Measurements from ENCODE around the gene SLC4A1AP.
A peak's percentile ranks its signal among the peaks of the same experiment; 100 is the strongest.
"Not testable (repeated sequence)": the region's sequence is repeated elsewhere in the genome, so short reads cannot be mapped to it uniquely, and the experiment has no call there.

SLC4A1AP gene

GRCh38 chr2:27647289-27647688, 16.4 kb upstream of the SLC4A1AP start:
- H3K4me3 ChIP-seq (ENCODE audit: low read depth, low read length), result no peak overlapping the region
- no peak for DNase-seq (ENCODE audit: low read depth)

GRCh38 chr2:27647737-27648136, 16.0 kb upstream of the SLC4A1AP start:
- DNase-seq (ENCODE audit: low read depth), result no peak
- no peak overlapping the region for H3K4me3 ChIP-seq (ENCODE audit: low read depth, low read length)

GRCh38 chr2:27651056-27651455, 12.6 kb upstream of the SLC4A1AP start:
- no peak for DNase-seq (ENCODE audit: low read depth)
- H3K4me3 ChIP-seq (ENCODE audit: low read depth, low read length), result no peak overlapping the region

- DNase-seq (ENCODE audit: low read depth), result no peak
- H3K4me3 ChIP-seq (ENCODE audit: low read depth, low read length), result no peak overlapping the region
Observed at GRCh38 chr2:27652341-27652740, 11.3 kb upstream of the SLC4A1AP start.

GRCh38 chr2:27652790-27653189, 10.9 kb upstream of the SLC4A1AP start:
- H3K4me3 ChIP-seq (ENCODE audit: low read depth, low read length), result no peak overlapping the region
- DNase-seq (ENCODE audit: low read depth), result no peak

DNA sequence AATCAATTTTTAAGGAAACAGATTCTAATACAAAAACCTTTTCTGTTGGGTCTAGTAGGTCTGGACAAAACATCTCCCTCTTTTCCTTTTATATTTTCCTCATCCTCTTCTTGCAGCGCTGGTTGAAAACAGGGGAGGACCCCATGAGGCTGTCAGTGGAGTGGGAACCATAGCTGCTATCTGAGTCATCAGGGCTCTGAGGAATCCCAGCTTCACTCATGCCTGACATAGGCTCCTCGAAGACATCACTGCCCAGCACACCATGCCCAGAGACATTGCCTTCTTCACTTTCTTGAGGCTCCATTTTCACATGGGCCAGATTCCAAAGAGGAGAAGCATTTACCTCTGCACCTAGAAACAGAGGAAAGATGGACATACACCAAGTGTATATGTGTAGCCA, 10.3 kb upstream of the SLC4A1AP start:
- H3K4me3 ChIP-seq (ENCODE audit: low read depth, low read length), result no peak overlapping the region
- no peak for DNase-seq (ENCODE audit: low read depth)

DNA sequence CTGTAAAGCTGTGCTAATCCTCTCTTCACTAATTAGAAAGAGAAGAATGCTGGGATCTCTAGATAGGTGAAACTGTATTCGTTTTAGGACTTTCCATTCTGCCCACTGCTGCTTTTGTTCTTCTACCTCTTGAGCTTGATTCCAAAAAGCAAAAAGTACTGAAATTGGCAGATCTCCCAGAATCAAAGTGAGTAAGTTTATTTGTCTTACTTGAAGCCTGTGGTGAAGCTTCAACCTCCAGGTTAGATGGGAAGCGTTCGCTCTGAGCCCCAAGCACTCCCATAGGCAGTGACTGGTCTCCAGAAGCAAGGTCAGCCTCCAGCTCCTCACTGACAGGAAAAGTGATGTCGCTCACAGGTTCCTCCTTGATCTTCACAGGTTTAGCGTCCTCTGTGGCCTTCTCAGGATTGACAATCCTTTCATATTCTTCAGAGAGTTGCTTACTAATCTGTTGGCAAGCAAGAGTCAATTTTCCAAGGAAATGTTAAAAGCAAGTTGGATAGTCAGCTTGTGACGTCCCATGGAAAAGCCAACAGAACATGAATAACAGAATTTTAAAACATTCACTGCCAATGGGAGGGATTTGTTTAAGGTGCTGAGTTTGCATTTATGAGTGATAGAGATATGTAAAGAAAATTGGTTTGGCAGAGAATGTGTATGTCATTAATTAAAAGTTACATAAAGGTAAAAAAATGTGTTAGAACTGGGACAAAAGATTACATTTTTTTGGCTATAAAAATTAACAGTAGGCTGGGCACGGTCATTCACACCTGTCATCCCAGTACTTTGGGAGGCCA, 8.3 kb upstream of the SLC4A1AP start:
- peak; percentile 56 for DNase-seq (ENCODE audit: low read depth)
- no peak overlapping the region for H3K4me3 ChIP-seq (ENCODE audit: low read depth, low read length)

DNA sequence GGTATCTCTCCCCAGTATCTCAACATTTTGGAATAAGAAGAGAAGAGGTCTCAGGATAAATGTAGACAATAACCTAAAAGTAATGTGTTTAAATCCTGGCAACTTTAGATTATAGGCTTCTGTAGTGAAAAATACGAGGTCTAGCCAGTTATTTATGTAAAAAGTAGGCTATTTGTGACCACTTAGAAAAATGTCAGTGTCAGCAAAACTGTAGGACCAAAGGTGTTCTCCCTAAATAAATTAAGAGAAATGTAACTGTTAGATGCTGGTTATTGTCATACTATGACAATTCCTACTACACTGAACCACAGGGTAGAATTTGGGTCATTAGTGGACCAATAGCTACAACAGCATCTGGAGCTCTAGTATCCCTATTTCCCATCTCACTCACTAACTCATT, 2.3 kb upstream of the SLC4A1AP start:
- DNase-seq (ENCODE audit: low read depth), result no peak
- H3K4me3 ChIP-seq (ENCODE audit: low read depth, low read length), result no peak overlapping the region

- no peak for DNase-seq (ENCODE audit: low read depth)
- peak overlapping the region; percentile 72 for H3K4me3 ChIP-seq (ENCODE audit: low read depth, low read length)
Observed at GRCh38 chr2:27664154-27664574, 475 bp downstream of the SLC4A1AP start.

- H3K4me3 ChIP-seq (ENCODE audit: low read depth, low read length), result peak overlapping the region; percentile 72
- no peak for DNase-seq (ENCODE audit: low read depth)
Observed at GRCh38 chr2:27664622-27665363, 1.1 kb downstream of the SLC4A1AP start.

GRCh38 chr2:27667446-27667845, 3.8 kb downstream of the SLC4A1AP start:
- DNase-seq (ENCODE audit: low read depth), result no peak
- H3K4me3 ChIP-seq (ENCODE audit: low read depth, low read length), result no peak overlapping the region

- no peak for DNase-seq (ENCODE audit: low read depth)
- no peak overlapping the region for H3K4me3 ChIP-seq (ENCODE audit: low read depth, low read length)
Observed at GRCh38 chr2:27671235-27671634, 7.5 kb downstream of the SLC4A1AP start.

DNA sequence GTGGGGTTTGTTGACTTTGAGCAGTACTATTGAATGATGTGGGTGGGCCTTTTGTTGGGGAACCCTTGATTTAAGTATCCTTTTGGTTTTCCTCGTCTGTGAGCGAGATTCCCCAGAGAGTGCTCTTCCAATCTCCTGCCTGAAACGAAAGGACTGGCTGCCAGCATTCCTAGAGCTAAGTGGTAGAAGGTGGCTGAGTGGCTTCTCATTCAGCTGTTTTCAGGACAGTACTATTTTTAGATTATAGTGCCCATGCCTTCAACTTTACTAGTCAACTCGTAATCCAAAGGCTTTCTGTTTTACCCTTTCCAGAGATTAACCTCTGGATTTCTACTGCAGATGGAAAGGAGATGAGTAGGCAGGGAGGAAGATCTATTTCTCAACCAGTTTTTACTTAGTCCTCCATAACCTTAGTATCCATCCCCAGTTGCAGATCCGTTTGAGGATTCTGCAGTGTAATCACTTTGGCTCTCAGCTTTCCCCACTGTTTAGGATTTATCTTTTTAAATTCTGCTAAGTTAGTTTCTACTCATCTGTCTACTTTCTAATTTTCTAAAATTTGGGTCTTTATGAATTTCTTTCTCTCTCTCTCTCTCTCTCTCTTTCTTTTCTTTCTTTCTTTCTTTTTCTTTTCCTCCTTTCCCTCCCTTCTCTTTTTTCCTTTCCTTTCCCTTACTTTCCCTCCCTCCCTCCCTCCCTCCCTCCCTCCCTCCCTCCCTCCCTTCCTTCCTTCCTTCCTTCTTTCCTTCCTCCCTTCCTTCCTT, 9.2 kb downstream of the SLC4A1AP start:
- DNase-seq (ENCODE audit: low read depth), result no peak
- no peak overlapping the region for H3K4me3 ChIP-seq (ENCODE audit: low read depth, low read length)

GRCh38 chr2:27680571-27680970, 16.9 kb downstream of the SLC4A1AP start:
- H3K4me3 ChIP-seq (ENCODE audit: low read depth, low read length), result no peak overlapping the region
- no peak for DNase-seq (ENCODE audit: low read depth)

- H3K4me3 ChIP-seq (ENCODE audit: low read depth, low read length), result no peak overlapping the region
- DNase-seq (ENCODE audit: low read depth), result no peak
Observed at GRCh38 chr2:27681841-27682240, 18.2 kb downstream of the SLC4A1AP start.

- DNase-seq (ENCODE audit: low read depth); H3K4me3 ChIP-seq (ENCODE audit: low read depth, low read length): not testable (repeated sequence)
Observed at GRCh38 chr2:27682334-27682771, 18.7 kb downstream of the SLC4A1AP start.

GRCh38 chr2:27683390-27684071, 19.8 kb downstream of the SLC4A1AP start:
- no peak overlapping the region for H3K4me3 ChIP-seq (ENCODE audit: low read depth, low read length)
- DNase-seq (ENCODE audit: low read depth), result peak; percentile 46

- not testable (repeated sequence) for H3K4me3 ChIP-seq (ENCODE audit: low read depth, low read length); DNase-seq (ENCODE audit: low read depth)
Observed at GRCh38 chr2:27685006-27685405, 21.3 kb downstream of the SLC4A1AP start.

GRCh38 chr2:27685577-27685976, 21.9 kb downstream of the SLC4A1AP start:
- H3K4me3 ChIP-seq (ENCODE audit: low read depth, low read length), result no peak overlapping the region
- no peak for DNase-seq (ENCODE audit: low read depth)

- no peak overlapping the region for H3K4me3 ChIP-seq (ENCODE audit: low read depth, low read length)
- DNase-seq (ENCODE audit: low read depth), result no peak
Observed at GRCh38 chr2:27687232-27687631, 23.5 kb downstream of the SLC4A1AP start.
